ENCODE data around the gene SND1. TPM values are rescaled to one million over a fixed set of nuclear protein-coding genes. Genes with fewer than 3 reads are reported as not detected.
A peak's percentile ranks its signal among the peaks of the same experiment; 100 is the strongest.

Gene SND1
- total RNA-seq, 1 experiment from 2014 or later, result 139 TPM

DNA sequence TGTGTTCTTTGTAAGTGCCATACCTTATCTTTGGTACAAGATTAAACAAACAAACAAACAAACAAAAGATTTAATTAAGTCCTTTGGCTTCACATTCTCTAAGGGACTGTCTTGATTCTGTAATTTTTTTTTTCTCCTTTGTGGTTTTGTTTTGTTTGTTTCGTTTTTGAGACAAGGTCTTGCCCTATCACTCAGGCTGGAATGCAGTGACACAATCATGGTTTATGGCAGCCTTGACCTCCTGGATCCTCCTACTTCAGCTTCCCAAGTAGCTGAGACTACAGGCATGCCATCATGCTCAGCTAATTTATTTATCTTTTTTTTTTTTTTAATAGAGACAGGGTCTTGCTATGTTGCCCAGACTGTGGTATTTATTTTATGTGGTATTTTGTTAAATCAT is 213.5 kb downstream of the SND1 start:
- ChIA-PET CTCF (no interaction called here), POLR2A (ENCODE audit: unreplicated experiment) (no interaction called here)
- Histone ChIP-seq H3K79me2 (ENCODE audit: low read length) (no peaks in the 10 kb centered on the region), H3F3A (ENCODE audit: low read length, unreplicated experiment) (no peaks in the 10 kb centered on the region), H3K9me3 (ENCODE audit: low read length) (no peaks in the 10 kb centered on the region), H3K36me3 (ENCODE audit: low read depth, low read length) (peaks cover 8% of the 10 kb centered on the region; the same call in 1 of the 2 replicates), H2AFZ (ENCODE audit: low read length) (no peak overlapping the region), H3K27ac (ENCODE audit: low read length) (no peak overlapping the region), H3K9ac (ENCODE audit: low read length) (no peak overlapping the region), H3K4me1 (ENCODE audit: insufficient read depth, low read length) (no peaks in the 10 kb centered on the region), H3K4me3 (ENCODE audit: low read length) (no peak overlapping the region), H3K4me2 (ENCODE audit: low read length) (no peak overlapping the region), H4K20me1 (ENCODE audit: low read length) (no peaks in the 10 kb centered on the region), H3K27me3 (ENCODE audit: low read length) (no peaks in the 10 kb centered on the region), H3K9me2 (replicated peaks; ENCODE audit: low read length) (no peaks in the 10 kb centered on the region)
- no peak for ATAC-seq
- no peak for TF ChIP-seq EZH2 (IDR thresholded peaks at IDR 0.05; ENCODE audit: low read length, unreplicated experiment)
- no peak for TF ChIP-seq EZH2phosphoT487 (IDR thresholded peaks at IDR 0.05; ENCODE audit: borderline replicate concordance, low read length)
- TF ChIP-seq, protein P1, sequence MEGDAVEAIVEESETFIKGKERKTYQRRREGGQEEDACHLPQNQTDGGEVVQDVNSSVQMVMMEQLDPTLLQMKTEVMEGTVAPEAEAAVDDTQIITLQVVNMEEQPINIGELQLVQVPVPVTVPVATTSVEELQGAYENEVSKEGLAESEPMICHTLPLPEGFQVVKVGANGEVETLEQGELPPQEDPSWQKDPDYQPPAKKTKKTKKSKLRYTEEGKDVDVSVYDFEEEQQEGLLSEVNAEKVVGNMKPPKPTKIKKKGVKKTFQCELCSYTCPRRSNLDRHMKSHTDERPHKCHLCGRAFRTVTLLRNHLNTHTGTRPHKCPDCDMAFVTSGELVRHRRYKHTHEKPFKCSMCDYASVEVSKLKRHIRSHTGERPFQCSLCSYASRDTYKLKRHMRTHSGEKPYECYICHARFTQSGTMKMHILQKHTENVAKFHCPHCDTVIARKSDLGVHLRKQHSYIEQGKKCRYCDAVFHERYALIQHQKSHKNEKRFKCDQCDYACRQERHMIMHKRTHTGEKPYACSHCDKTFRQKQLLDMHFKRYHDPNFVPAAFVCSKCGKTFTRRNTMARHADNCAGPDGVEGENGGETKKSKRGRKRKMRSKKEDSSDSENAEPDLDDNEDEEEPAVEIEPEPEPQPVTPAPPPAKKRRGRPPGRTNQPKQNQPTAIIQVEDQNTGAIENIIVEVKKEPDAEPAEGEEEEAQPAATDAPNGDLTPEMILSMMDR (conservative IDR thresholded peaks at IDR 0.05; ENCODE audit: low read depth, low read length), result no peak
- DNase-seq, result peak; percentile 7
- no TSS peak for BruUV-seq (replicated peaks)
- intact Hi-C loops (cut with micrococcal nuclease), result no loop called here

DNA sequence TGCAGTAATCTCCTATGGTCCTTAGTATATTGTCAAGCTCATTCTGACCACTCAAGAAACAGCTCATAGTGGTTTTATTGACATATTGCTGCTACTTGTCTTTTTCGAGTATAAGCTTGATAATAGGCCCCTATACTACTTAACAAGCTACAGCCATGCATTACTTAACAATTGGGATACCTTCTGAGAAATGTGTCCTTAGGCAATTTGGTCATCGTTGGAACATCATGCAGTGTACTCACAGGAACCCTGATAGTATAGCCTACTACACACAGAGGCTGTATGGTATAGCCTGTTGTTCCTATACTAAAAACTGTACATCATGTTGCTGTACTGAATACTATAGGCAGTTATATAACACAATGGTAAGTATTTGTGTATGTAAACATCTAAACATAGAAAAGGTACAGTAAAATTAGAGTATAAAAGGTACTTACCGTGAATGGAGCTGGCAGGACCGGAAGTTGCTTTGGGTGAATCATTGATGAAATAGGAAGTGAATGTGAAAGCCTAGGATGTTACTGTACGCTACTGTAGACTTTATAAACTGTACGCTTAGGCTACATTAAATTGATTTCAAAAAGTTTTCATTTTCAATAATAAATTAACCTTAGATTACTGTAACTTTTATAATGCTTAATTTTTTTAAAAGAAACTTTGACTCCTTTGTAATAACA is 218.4 kb downstream of the SND1 start:
- ChIA-PET CTCF (no interaction called here), POLR2A (ENCODE audit: unreplicated experiment) (no interaction called here)
- no peaks in the 10 kb centered on the region for H3K9me2 ChIP-seq (replicated peaks; ENCODE audit: low read length)
- H2AFZ ChIP-seq (ENCODE audit: low read length), result no peak overlapping the region
- H3K36me3 ChIP-seq (ENCODE audit: low read depth, low read length), result peaks cover 3% of the 10 kb centered on the region; the same call in 1 of the 2 replicates
- no peak overlapping the region for H3K4me2 ChIP-seq (ENCODE audit: low read length)
- intact Hi-C loops (cut with micrococcal nuclease), result no loop called here
- no peaks in the 10 kb centered on the region for H3K27me3 ChIP-seq (ENCODE audit: low read length)
- no peaks in the 10 kb centered on the region for H3F3A ChIP-seq (ENCODE audit: low read length, unreplicated experiment)
- H3K4me3 ChIP-seq (ENCODE audit: low read length), result no peak overlapping the region
- H3K79me2 ChIP-seq (ENCODE audit: low read length), result no peaks in the 10 kb centered on the region
- TF ChIP-seq, protein P1 (conservative IDR thresholded peaks at IDR 0.05; ENCODE audit: low read depth, low read length), result no peak
- TF ChIP-seq EZH2 (IDR thresholded peaks at IDR 0.05; ENCODE audit: low read length, unreplicated experiment), result no peak
- TF ChIP-seq EZH2phosphoT487 (IDR thresholded peaks at IDR 0.05; ENCODE audit: borderline replicate concordance, low read length), result no peak
- H3K4me1 ChIP-seq (ENCODE audit: insufficient read depth, low read length), result no peaks in the 10 kb centered on the region
- 0 out of 2 replicates have a peak, but pooled peaks cover 4% of the 10 kb centered on the region for H4K20me1 ChIP-seq (ENCODE audit: low read length)
- ATAC-seq (no peak), DNase-seq (no peak)
- H3K9ac ChIP-seq (ENCODE audit: low read length), result no peak overlapping the region
- H3K27ac ChIP-seq (ENCODE audit: low read length), result no peak overlapping the region
- no peaks in the 10 kb centered on the region for H3K9me3 ChIP-seq (ENCODE audit: low read length)
- BruUV-seq (replicated peaks), result no TSS peak

DNA sequence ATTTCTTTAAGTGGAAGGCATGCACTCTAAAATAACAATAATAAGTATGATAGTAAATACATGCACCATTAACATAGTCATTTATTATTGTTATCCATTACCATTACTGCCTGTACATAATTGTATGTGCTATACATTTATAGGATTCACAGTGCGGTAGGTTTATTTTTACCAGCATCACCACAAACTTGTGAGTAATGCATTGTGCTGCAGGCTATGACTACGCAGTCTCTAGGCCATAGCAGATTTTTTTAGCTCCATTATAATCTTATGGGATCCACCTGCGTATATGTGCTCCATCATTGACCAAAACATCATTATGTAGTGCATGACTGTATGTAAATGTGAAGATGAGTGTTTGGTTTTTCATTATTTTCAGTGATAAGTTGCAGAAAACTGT is 219.2 kb downstream of the SND1 start:
- intact Hi-C loops (cut with micrococcal nuclease), result no loop called here
- BruUV-seq (replicated peaks), result no TSS peak
- TF ChIP-seq EZH2 (IDR thresholded peaks at IDR 0.05; ENCODE audit: low read length, unreplicated experiment) (no peak), EZH2phosphoT487 (IDR thresholded peaks at IDR 0.05; ENCODE audit: borderline replicate concordance, low read length) (no peak)
- TF ChIP-seq, protein P1 (conservative IDR thresholded peaks at IDR 0.05; ENCODE audit: low read depth, low read length), result no peak

More for the DNA sequence above, 219.2 kb downstream of the SND1 start:
- no peak for ATAC-seq
- ChIA-PET POLR2A (ENCODE audit: unreplicated experiment) (no interaction called here), CTCF (no interaction called here)
- Histone ChIP-seq H3K4me1 (ENCODE audit: insufficient read depth, low read length) (no peaks in the 10 kb centered on the region), H3K36me3 (ENCODE audit: low read depth, low read length) (peaks cover 3% of the 10 kb centered on the region; the same call in 1 of the 2 replicates), H3K27ac (ENCODE audit: low read length) (no peak overlapping the region), H3K9ac (ENCODE audit: low read length) (no peak overlapping the region), H3K9me3 (ENCODE audit: low read length) (no peaks in the 10 kb centered on the region), H3F3A (ENCODE audit: low read length, unreplicated experiment) (no peaks in the 10 kb centered on the region), H3K9me2 (replicated peaks; ENCODE audit: low read length) (no peaks in the 10 kb centered on the region), H3K27me3 (ENCODE audit: low read length) (no peaks in the 10 kb centered on the region), H3K4me2 (ENCODE audit: low read length) (no peak overlapping the region), H4K20me1 (ENCODE audit: low read length) (0 out of 2 replicates have a peak, but pooled peaks cover 4% of the 10 kb centered on the region), H2AFZ (ENCODE audit: low read length) (no peak overlapping the region), H3K79me2 (ENCODE audit: low read length) (no peaks in the 10 kb centered on the region), H3K4me3 (ENCODE audit: low read length) (no peak overlapping the region)
- DNase-seq, result no peak

Data from PC-3 (cell line).